ENCODE measurements around the gene COL5A1.

DNA sequence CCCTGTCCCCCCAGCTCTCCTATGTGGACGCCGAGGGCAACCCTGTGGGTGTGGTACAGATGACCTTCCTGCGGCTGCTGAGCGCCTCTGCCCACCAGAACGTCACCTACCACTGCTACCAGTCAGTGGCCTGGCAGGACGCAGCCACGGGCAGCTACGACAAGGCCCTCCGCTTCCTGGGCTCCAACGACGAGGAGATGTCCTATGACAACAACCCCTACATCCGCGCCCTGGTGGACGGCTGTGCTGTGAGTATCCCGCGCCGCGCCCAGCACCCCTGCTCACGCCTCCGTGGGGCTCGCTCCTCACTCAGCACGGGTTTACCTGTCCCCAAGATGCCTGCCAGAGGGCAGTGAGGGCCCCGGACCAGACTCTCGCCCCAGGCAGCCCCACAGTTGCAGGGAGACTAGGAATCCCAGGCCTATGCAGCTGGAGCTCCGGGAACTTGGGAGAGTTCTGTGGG is 193.4 kb downstream of the COL5A1 start:
- TF ChIP-seq, protein P1, sequence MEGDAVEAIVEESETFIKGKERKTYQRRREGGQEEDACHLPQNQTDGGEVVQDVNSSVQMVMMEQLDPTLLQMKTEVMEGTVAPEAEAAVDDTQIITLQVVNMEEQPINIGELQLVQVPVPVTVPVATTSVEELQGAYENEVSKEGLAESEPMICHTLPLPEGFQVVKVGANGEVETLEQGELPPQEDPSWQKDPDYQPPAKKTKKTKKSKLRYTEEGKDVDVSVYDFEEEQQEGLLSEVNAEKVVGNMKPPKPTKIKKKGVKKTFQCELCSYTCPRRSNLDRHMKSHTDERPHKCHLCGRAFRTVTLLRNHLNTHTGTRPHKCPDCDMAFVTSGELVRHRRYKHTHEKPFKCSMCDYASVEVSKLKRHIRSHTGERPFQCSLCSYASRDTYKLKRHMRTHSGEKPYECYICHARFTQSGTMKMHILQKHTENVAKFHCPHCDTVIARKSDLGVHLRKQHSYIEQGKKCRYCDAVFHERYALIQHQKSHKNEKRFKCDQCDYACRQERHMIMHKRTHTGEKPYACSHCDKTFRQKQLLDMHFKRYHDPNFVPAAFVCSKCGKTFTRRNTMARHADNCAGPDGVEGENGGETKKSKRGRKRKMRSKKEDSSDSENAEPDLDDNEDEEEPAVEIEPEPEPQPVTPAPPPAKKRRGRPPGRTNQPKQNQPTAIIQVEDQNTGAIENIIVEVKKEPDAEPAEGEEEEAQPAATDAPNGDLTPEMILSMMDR (IDR thresholded peaks at IDR 0.05; ENCODE audit: low read depth, low read length): no peak
- TF ChIP-seq EZH2phosphoT487 (IDR thresholded peaks at IDR 0.05; ENCODE audit: low read depth): no peak
